Putamen (tissue), 1 donor: ENCODE results near the gene ZFP36L2.
A peak's percentile ranks its signal among the peaks of the same experiment; 100 is the strongest.

Experiments used
- DNase-seq: peaks from one replicate; pipeline ENCODE4 v3.0.0-alpha.2; 2016; ENCODE audit warnings: low spot score

Gene ZFP36L2

GRCh38 chr2:43246641-43247040, 20.2 kb upstream of the ZFP36L2 start:
- no peak for DNase-seq

GRCh38 chr2:43241558-43241957, 15.2 kb upstream of the ZFP36L2 start:
- DNase-seq = no peak

GRCh38 chr2:43240766-43241150, 14.4 kb upstream of the ZFP36L2 start:
- no peak for DNase-seq

GRCh38 chr2:43239981-43240765, 13.8 kb upstream of the ZFP36L2 start:
- peak; percentile 16 for DNase-seq

GRCh38 chr2:43238813-43239212, 12.4 kb upstream of the ZFP36L2 start:
- no peak for DNase-seq

- no peak for DNase-seq
These were observed 11.8 kb upstream of the ZFP36L2 start for GRCh38 chr2:43238176-43238575.

GRCh38 chr2:43233218-43234212, 7.1 kb upstream of the ZFP36L2 start:
- no peak for DNase-seq

- DNase-seq = no peak
These were observed 4.8 kb upstream of the ZFP36L2 start for GRCh38 chr2:43230951-43231827.

GRCh38 chr2:43230351-43230885, 4.0 kb upstream of the ZFP36L2 start:
- DNase-seq = no peak

- DNase-seq = no peak
These were observed 2.6 kb upstream of the ZFP36L2 start for GRCh38 chr2:43228756-43229659.

- DNase-seq = peak; percentile 7
These were observed 1.9 kb upstream of the ZFP36L2 start for GRCh38 chr2:43228321-43228751.

GRCh38 chr2:43227830-43228281, 1.4 kb upstream of the ZFP36L2 start:
- DNase-seq = no peak

- peak; percentile 95 for DNase-seq
These were observed 786 bp upstream of the ZFP36L2 start for GRCh38 chr2:43226955-43227829.

GRCh38 chr2:43225788-43226557, 433 bp downstream of the ZFP36L2 start:
- DNase-seq = peak; percentile 52

GRCh38 chr2:43225093-43225787, 1.2 kb downstream of the ZFP36L2 start:
- DNase-seq = peak; percentile 17

- peak; percentile 8 for DNase-seq
These were observed 1.8 kb downstream of the ZFP36L2 start for GRCh38 chr2:43224571-43225092.

GRCh38 chr2:43224131-43224570, 2.3 kb downstream of the ZFP36L2 start:
- peak; percentile 61 for DNase-seq
